ENCODE results near the gene SGTB.

DNA sequence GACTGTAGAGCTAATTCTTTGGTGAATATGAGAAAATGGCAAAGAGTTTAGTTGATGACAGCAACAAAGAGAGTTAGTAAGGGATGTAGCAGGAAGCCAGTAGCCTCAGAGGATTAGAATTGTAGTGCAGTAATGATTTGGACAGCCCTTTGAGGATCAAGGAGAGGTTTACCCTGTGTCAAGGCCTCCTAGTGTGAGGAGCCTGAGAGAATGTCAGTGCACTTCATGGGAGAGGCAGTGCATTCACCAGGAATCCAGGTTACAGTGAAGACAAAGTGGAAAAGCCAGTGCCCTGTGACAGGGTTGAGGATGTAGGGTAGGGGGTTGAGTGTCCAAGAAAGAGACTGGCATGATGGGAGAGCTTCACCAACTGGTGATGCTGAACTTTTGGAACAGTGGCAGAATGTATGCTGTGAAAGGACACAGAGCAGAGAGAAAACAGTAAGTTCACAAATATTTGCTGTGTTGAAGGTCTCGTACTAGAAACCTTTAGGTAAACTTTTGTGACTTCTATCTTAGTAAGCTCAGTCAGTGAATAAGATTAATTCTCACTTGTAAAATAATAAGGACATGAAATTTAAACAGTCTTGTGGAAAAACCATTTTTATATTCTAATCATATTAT lies 27.4 kb upstream of the SGTB start:
- TF ChIP-seq, protein P1, sequence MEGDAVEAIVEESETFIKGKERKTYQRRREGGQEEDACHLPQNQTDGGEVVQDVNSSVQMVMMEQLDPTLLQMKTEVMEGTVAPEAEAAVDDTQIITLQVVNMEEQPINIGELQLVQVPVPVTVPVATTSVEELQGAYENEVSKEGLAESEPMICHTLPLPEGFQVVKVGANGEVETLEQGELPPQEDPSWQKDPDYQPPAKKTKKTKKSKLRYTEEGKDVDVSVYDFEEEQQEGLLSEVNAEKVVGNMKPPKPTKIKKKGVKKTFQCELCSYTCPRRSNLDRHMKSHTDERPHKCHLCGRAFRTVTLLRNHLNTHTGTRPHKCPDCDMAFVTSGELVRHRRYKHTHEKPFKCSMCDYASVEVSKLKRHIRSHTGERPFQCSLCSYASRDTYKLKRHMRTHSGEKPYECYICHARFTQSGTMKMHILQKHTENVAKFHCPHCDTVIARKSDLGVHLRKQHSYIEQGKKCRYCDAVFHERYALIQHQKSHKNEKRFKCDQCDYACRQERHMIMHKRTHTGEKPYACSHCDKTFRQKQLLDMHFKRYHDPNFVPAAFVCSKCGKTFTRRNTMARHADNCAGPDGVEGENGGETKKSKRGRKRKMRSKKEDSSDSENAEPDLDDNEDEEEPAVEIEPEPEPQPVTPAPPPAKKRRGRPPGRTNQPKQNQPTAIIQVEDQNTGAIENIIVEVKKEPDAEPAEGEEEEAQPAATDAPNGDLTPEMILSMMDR (IDR thresholded peaks at IDR 0.05; ENCODE audit: borderline replicate concordance, extremely low read depth, low read length, poor library complexity, severe bottlenecking): no peak
- no peak for TF ChIP-seq EZH2 (IDR thresholded peaks at IDR 0.05; ENCODE audit: borderline replicate concordance, low read depth, low read length, severe bottlenecking)

Measured in DND-41 (cell line).